COLO668 (cell line): ENCODE measurements around the gene ORC4.

Experiments used
- DNase-seq: peaks from one replicate; lab custom pipeline; 2025; ENCODE audit not compliant: unreplicated experiment; lab: John Stamatoyannopoulos, UW

The ORC4 gene

GRCh38 chr2:148020111-148021058, at the start of gene ORC4:
TSS of gene ORC4 (minus strand) at chr2:148020737. CDS start at chr2:147975958, 44,779 bp downstream.
- DNase-seq: peak; percentile 99

- DNase-seq: no peak
These were observed 47.3 kb upstream of the ORC4 start for GRCh38 chr2:148067801-148068200.

GRCh38 chr2:148065936-148066335, 45.4 kb upstream of the ORC4 start:
- no peak for DNase-seq

GRCh38 chr2:148063633-148064032, 43.1 kb upstream of the ORC4 start:
- no peak for DNase-seq

- DNase-seq: no peak
These were observed 38.1 kb upstream of the ORC4 start for GRCh38 chr2:148058641-148059040.

- no peak for DNase-seq
These were observed 32.1 kb upstream of the ORC4 start for GRCh38 chr2:148052687-148053086.

- DNase-seq: no peak
These were observed 28.7 kb upstream of the ORC4 start for GRCh38 chr2:148049284-148049683.

- no peak for DNase-seq
These were observed 28.1 kb upstream of the ORC4 start for GRCh38 chr2:148048475-148049221.

GRCh38 chr2:148046802-148047201, 26.3 kb upstream of the ORC4 start:
- DNase-seq: no peak

GRCh38 chr2:148044322-148044721, 23.8 kb upstream of the ORC4 start:
- no peak for DNase-seq

- no peak for DNase-seq
These were observed 21.7 kb upstream of the ORC4 start for GRCh38 chr2:148042219-148042618.

- DNase-seq: no peak
These were observed 19.2 kb upstream of the ORC4 start for GRCh38 chr2:148039783-148040182.

GRCh38 chr2:148032215-148032614, 11.7 kb upstream of the ORC4 start:
- DNase-seq: no peak

- DNase-seq: no peak
These were observed 10.6 kb upstream of the ORC4 start for GRCh38 chr2:148031152-148031551.

- no peak for DNase-seq
These were observed 8.2 kb upstream of the ORC4 start for GRCh38 chr2:148028781-148029180.

GRCh38 chr2:148027822-148028221, 7.3 kb upstream of the ORC4 start:
- no peak for DNase-seq

GRCh38 chr2:148026573-148026972, 6.0 kb upstream of the ORC4 start:
- no peak for DNase-seq

GRCh38 chr2:148023861-148024260, 3.3 kb upstream of the ORC4 start:
- no peak for DNase-seq

- no peak for DNase-seq
These were observed 2.3 kb upstream of the ORC4 start for GRCh38 chr2:148022882-148023281.

GRCh38 chr2:148022351-148022750, 1.8 kb upstream of the ORC4 start:
- no peak for DNase-seq

- DNase-seq: no peak
These were observed 1.3 kb upstream of the ORC4 start for GRCh38 chr2:148021886-148022285.
